WTC11 (cell line): ENCODE data around the gene CLEC16A.

Experiments used
- CTCF ChIP-seq: fragments of 200-600 bp; IDR thresholded peaks from 2 replicates; pipeline ENCODE4 v1.8.0; 2022; ENCODE audit warnings: antibody characterized with exemption
- TF ChIP-seq, protein P1 (sequence below): sonication (generic); formaldehyde crosslinking; IDR thresholded peaks from 2 replicates; pipeline ENCODE4 v1.8.1; 2022; ENCODE audit warnings: mild to moderate bottlenecking, moderate library complexity, missing genetic modification reagents

DNA sequence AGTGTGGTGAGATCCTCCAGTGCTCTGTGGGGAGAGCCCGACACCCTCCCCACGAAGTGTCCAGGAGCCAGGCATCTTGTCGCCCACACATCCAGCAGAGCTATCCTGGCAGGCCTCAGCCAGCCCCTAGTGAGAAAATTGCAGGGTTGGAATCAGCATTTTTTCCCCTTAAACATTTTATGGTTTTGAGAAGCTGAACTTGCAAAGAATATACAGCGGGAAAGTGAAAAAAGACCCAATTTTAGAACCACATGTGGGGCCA lies 227.0 kb downstream of the CLEC16A start:
- TF ChIP-seq, protein P1, sequence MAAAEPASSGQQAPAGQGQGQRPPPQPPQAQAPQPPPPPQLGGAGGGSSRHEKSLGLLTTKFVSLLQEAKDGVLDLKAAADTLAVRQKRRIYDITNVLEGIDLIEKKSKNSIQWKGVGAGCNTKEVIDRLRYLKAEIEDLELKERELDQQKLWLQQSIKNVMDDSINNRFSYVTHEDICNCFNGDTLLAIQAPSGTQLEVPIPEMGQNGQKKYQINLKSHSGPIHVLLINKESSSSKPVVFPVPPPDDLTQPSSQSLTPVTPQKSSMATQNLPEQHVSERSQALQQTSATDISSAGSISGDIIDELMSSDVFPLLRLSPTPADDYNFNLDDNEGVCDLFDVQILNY (CRISPR knock-in tag): no peak
- no peak for TF ChIP-seq CTCF
